Gastrocnemius medialis (tissue), 4 donors: ENCODE results near the gene SPATS2L.

Source experiments
- POLR2A ChIP-seq, 2 donors: fragments of 450-650 bp; IDR thresholded peaks; one replicate each; pipeline ENCODE4 v1.6.1; 2017; ENCODE audit warnings: antibody characterized with exemption in 2 of 2, mild to moderate bottlenecking in 2 of 2, moderate library complexity in 2 of 2
- TF ChIP-seq, protein P1 (sequence below), 5 experiments: fragments of 450-650 bp in 3 of 5; fragments of 200-600 bp in 2 of 5; sonication (generic) in 2 of 5; IDR thresholded peaks in 4 of 5; conservative IDR thresholded peaks in 1 of 5; 1 replicate in 4 of 5; 2 replicates in 1 of 5; pipeline ENCODE4 v1.5.1; 2016 to 2019; ENCODE audit warnings: antibody characterized with exemption in 5 of 5, mild to moderate bottlenecking in 3 of 5, moderate library complexity in 3 of 5

DNA sequence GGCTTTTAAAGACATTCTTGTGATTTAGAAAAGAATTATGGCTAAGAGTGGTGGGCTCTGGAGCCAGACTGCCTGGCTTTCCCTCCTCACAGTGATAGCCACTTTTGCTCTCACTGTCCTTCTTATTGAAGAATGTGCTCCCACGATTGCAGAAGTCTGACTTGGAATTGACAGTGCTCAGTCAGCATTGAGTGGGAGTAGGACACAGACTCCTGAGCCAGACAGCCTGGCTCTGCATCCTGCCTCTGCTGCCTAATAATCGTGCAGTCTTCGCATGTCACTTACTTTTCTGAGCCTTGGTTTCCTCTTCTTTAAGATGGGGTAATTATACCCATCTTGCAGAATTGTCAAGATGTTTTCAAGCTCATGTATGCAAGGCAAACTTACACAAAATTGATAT lies 23.3 kb downstream of the SPATS2L start:
- TF ChIP-seq, protein P1, sequence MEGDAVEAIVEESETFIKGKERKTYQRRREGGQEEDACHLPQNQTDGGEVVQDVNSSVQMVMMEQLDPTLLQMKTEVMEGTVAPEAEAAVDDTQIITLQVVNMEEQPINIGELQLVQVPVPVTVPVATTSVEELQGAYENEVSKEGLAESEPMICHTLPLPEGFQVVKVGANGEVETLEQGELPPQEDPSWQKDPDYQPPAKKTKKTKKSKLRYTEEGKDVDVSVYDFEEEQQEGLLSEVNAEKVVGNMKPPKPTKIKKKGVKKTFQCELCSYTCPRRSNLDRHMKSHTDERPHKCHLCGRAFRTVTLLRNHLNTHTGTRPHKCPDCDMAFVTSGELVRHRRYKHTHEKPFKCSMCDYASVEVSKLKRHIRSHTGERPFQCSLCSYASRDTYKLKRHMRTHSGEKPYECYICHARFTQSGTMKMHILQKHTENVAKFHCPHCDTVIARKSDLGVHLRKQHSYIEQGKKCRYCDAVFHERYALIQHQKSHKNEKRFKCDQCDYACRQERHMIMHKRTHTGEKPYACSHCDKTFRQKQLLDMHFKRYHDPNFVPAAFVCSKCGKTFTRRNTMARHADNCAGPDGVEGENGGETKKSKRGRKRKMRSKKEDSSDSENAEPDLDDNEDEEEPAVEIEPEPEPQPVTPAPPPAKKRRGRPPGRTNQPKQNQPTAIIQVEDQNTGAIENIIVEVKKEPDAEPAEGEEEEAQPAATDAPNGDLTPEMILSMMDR (IDR thresholded peaks at IDR 0.05 in 4 of 5, conservative IDR thresholded peaks at IDR 0.05 in 1 of 5) = no peak
- TF ChIP-seq POLR2A (IDR thresholded peaks at IDR 0.05) = no peak
